GM15510 (cell line): ENCODE measurements around the gene SOAT2.

ENCODE experiments used
- POLR2A ChIP-seq: IDR thresholded peaks from 3 replicates; pipeline ENCODE4 v1.6.1; 2011; ENCODE audit warnings: borderline replicate concordance; ENCODE audit not compliant: insufficient read length; ENCODE audit errors: extremely low read depth

SOAT2 gene, protein sequence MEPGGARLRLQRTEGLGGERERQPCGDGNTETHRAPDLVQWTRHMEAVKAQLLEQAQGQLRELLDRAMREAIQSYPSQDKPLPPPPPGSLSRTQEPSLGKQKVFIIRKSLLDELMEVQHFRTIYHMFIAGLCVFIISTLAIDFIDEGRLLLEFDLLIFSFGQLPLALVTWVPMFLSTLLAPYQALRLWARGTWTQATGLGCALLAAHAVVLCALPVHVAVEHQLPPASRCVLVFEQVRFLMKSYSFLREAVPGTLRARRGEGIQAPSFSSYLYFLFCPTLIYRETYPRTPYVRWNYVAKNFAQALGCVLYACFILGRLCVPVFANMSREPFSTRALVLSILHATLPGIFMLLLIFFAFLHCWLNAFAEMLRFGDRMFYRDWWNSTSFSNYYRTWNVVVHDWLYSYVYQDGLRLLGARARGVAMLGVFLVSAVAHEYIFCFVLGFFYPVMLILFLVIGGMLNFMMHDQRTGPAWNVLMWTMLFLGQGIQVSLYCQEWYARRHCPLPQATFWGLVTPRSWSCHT

GRCh38 chr12:53102883-53103807 is at the start of gene SOAT2:
Gene SOAT2, plus strand, starts transcription at chr12:53103486. Its CDS starts 92 bp downstream, at chr12:53103578.
- no peak for TF ChIP-seq POLR2A

GRCh38 chr12:53054112-53054878 is 49.0 kb upstream of the SOAT2 start:
- peak; percentile 44 for TF ChIP-seq POLR2A

GRCh38 chr12:53055471-53056266 is 47.6 kb upstream of the SOAT2 start:
- no peak for TF ChIP-seq POLR2A

DNA sequence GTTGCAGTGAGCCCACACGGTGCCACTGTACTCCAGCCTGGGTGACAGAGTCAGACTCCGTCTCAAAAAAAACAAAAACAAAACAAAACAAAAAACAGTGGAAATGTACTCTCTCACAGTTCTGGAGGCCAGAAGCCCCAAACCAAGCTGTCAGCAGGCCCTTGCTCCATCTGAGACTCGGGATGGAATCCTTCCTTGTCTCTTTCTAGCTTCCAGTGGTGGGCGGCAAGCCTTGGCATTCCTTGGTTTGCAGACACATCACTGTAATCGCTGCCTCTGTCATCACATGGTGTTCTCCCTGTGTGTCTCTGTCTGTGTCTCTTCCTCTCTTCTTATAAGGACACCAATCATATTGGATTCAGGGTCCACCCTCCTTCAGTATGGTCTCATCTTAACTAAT is 47.0 kb upstream of the SOAT2 start:
- TF ChIP-seq POLR2A, result no peak

- no peak for TF ChIP-seq POLR2A
Measured at GRCh38 chr12:53056901-53057300, 46.4 kb upstream of the SOAT2 start.

DNA sequence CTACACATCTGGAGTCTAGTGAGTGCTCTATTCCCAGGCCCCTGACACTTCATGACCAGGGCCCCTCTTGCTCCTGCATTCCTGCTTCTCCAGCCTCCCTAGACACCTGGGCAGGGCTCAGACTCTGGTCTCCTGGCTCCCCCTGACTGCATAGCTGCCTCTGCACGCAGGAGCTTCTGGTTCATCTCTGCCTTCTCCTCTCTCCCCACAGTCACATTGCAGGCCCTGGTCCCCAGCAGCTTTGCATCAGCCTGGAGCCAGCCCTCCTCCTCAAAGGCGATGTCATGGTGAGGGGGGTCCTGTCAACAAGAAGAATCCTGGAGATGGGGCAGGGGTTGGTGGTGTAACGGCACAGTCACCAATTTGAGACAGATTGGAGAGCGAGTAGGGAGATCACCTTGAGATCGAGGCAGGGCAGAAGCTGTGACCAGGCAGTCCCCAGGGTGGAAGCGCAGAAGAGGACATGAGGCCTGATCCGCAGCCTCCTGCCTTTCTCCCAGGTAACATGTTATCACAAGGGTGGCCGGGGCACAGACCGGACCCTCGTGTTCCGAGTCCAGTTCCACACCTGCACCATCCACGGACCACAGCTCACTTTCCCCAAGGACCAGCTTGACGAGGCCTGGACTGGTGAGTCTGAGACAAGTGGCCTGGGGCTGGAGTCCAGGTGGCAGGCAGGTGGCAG is 45.3 kb upstream of the SOAT2 start:
- no peak for TF ChIP-seq POLR2A

DNA sequence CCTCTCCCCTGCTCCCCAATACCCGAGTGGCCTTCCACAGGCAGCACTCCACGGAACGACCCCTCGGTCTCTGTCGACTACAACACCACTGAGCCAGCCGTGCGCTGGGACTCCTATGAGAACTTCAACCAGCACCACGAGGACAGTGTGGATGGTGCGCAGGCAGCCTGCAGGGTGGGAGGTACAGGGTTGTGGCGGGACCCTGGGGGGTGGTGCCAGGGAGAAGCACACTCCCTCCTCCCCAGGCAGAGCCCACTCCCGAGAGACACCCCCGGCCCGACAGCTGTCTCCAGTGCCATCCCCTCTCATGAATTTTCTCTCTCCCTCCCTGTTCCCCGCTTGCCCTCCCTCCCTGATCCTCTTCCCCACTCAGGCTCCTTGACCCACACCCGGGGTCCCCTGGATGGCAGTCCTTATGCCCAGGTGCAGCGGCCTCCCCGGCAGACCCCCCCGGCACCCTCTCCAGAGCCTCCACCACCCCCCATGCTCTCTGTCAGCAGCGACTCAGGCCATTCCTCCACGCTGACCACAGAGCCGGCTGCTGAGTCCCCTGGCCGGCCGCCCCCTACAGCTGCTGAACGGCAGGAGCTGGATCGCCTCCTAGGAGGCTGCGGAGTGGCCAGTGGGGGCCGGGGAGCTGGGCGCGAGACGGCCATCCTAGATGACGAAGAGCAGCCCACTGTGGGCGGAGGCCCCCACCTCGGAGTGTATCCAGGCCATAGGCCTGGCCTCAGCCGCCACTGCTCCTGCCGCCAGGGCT is 44.4 kb upstream of the SOAT2 start:
- TF ChIP-seq POLR2A, result no peak

DNA sequence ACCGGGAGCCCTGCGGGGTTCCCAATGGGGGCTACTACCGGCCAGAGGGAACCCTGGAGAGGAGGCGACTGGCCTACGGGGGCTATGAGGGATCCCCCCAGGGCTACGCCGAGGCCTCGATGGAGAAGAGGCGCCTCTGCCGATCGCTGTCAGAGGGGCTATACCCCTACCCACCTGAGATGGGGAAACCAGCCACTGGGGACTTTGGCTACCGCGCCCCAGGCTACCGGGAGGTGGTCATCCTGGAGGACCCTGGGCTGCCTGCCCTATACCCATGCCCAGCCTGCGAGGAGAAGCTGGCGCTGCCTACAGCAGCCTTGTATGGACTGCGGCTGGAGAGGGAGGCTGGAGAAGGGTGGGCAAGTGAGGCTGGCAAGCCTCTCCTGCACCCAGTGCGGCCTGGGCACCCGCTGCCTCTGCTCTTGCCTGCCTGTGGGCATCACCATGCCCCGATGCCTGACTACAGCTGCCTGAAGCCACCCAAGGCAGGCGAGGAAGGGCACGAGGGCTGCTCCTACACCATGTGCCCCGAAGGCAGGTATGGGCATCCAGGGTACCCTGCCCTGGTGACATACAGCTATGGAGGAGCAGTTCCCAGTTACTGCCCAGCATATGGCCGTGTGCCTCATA is 43.7 kb upstream of the SOAT2 start:
- no peak for TF ChIP-seq POLR2A

DNA sequence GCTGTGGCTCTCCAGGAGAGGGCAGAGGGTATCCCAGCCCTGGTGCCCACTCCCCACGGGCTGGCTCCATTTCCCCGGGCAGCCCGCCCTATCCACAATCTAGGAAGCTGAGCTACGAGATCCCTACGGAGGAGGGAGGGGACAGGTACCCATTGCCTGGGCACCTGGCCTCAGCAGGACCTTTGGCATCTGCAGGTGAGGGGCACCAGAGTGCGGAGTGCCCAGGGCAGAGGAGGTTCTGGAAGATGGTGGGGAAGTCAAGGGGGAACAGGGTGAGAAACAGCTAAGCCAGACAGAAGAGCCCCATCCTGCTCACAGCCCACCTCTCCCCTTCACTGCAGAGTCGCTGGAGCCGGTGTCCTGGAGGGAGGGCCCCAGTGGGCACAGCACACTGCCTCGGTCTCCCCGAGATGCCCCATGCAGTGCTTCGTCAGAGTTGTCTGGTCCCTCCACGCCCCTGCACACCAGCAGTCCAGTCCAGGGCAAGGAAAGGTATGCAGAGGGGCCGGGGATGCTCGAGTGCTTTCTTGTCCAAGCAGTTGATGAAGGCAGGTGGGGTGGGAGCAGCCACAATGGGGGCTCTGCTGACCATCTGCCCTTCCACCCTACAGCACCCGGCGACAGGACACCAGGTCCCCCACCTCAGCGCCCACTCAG is 43.1 kb upstream of the SOAT2 start:
- no peak for TF ChIP-seq POLR2A

DNA sequence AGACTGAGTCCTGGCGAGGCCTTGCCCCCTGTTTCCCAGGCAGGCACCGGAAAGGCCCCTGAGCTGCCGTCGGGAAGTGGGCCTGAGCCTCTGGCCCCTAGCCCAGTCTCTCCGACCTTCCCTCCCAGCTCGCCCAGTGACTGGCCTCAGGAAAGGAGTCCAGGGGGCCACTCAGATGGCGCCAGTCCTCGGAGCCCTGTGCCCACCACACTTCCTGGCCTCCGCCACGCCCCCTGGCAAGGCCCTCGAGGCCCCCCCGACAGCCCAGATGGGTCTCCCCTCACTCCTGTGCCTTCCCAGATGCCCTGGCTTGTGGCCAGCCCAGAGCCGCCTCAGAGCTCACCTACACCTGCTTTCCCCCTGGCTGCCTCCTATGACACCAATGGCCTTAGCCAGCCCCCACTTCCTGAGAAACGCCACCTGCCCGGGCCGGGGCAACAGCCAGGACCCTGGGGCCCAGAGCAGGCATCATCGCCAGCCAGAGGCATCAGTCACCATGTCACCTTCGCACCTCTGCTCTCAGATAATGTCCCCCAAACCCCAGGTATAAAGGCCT is 42.5 kb upstream of the SOAT2 start:
- no peak for TF ChIP-seq POLR2A

GRCh38 chr12:53061404-53062010 is 41.8 kb upstream of the SOAT2 start:
- TF ChIP-seq POLR2A, result no peak
